GM23248 (cell line): ENCODE data around the gene PROK1. TPM values are rescaled to one million over a fixed set of nuclear protein-coding genes. Genes with fewer than 3 reads are reported as not detected.

ENCODE experiments used
- DNase-seq: peaks from one replicate; pipeline ENCODE4 v3.0.0-alpha.2; 2015
- H2AFZ ChIP-seq: fragments of 200-600 bp; sonication (generic); 2 replicates; pipeline ENCODE4 v1.6.1; 2016; ENCODE audit warnings: antibody characterized with exemption
- H3F3A ChIP-seq: fragments of 200-600 bp; sonication (generic); 2 replicates; pipeline ENCODE4 v1.6.1; 2016; ENCODE audit warnings: mild to moderate bottlenecking, antibody characterized with exemption, mixed run types; ENCODE audit not compliant: insufficient read depth
- H3K27ac ChIP-seq: fragments of 200-600 bp; sonication (generic); 2 replicates; pipeline ENCODE4 v1.5.1; 2016; ENCODE audit warnings: mild to moderate bottlenecking
- H3K27me3 ChIP-seq: fragments of 200-600 bp; sonication (generic); replicated peaks from 2 replicates; pipeline ENCODE4 v1.6.1; 2016; ENCODE audit warnings: mild to moderate bottlenecking; ENCODE audit not compliant: insufficient read depth
- H3K36me3 ChIP-seq: fragments of 200-600 bp; sonication (generic); 2 replicates; pipeline ENCODE4 v1.6.1; 2016; ENCODE audit warnings: low read depth, mild to moderate bottlenecking
- H3K4me1 ChIP-seq: fragments of 200-600 bp; sonication (generic); 2 replicates; pipeline ENCODE4 v1.6.1; 2016; ENCODE audit warnings: mild to moderate bottlenecking; ENCODE audit not compliant: insufficient read depth
- H3K4me2 ChIP-seq: fragments of 200-600 bp; sonication (generic); one replicate; pipeline ENCODE4 v1.6.1; 2016; ENCODE audit warnings: mild to moderate bottlenecking; ENCODE audit not compliant: unreplicated experiment
- H3K4me3 ChIP-seq: fragments of 200-600 bp; sonication (generic); 2 replicates; pipeline ENCODE4 v1.5.1; 2016; ENCODE audit warnings: mild to moderate bottlenecking
- H3K79me2 ChIP-seq: fragments of 200-600 bp; sonication (generic); 2 replicates; pipeline ENCODE4 v1.6.1; 2016; ENCODE audit warnings: mild to moderate bottlenecking; ENCODE audit not compliant: insufficient read depth
- H3K9ac ChIP-seq: fragments of 200-600 bp; sonication (generic); 2 replicates; pipeline ENCODE4 v1.6.1; 2016; ENCODE audit warnings: mild to moderate bottlenecking
- H3K9me2 ChIP-seq: fragments of 200-600 bp; sonication (generic); 2 replicates; pipeline ENCODE4 v1.6.1; 2016; ENCODE audit warnings: mixed run types, mild to moderate bottlenecking, moderate library complexity; ENCODE audit not compliant: insufficient read depth
- H3K9me3 ChIP-seq: fragments of 200-600 bp; sonication (generic); one replicate; pipeline ENCODE4 v1.6.1; 2017; ENCODE audit warnings: low read depth
- H4K20me1 ChIP-seq: fragments of 200-600 bp; sonication (generic); 2 replicates; pipeline ENCODE4 v1.6.0; 2016; ENCODE audit not compliant: insufficient read depth
- EZH2 ChIP-seq: fragments of 200-600 bp; sonication (generic); IDR thresholded peaks from 2 replicates; pipeline ENCODE4 v1.6.1; 2018; ENCODE audit warnings: antibody characterized with exemption, mild to moderate bottlenecking; ENCODE audit not compliant: insufficient read depth, poor library complexity, severe bottlenecking
- EZH2phosphoT487 ChIP-seq: fragments of 200-600 bp; sonication (generic); IDR thresholded peaks from 2 replicates; pipeline ENCODE4 v1.6.1; 2018; ENCODE audit warnings: antibody characterized with exemption, moderate library complexity, mild to moderate bottlenecking, low read depth; ENCODE audit not compliant: insufficient read depth
- WGBS, 2 experiments: methylation state at CpG; one replicate each; pipeline ENCODE4 v1.1.6; 2015 to 2017; ENCODE audit warnings: low lambda C conversion rate in 2 of 2, low coverage in 1 of 2; ENCODE audit errors: missing lambda C conversion rate in 2 of 2; 5-methylcytosine and 5-hydroxymethylcytosine counted together
- in situ Hi-C: fragments of 300-500 bp; cut with MboI; formaldehyde crosslinking; loops from 2 replicates; pipeline ENCODE4 v1.15.0; 2020
- polyA plus RNA-seq: library from polyadenylated mRNA; unstranded; fragments of >200 nt; fragmentation: Nextera tagmentation; extraction: Ambion mirVana; gene quantifications from 2 replicates; pipeline ENCODE4 v1.2.1, GENCODE V29; 2016
- total RNA-seq: library from RNA; depleted of rRNA; stranded (reverse); fragments of >200 nt; shearing (Covaris generic); gene quantifications from 2 replicates; pipeline ENCODE4 v1.2.3, GENCODE V29; 2014

The PROK1 gene
- total and polyA plus RNA-seq, 2 experiments from 2014 or later = not detected

DNA sequence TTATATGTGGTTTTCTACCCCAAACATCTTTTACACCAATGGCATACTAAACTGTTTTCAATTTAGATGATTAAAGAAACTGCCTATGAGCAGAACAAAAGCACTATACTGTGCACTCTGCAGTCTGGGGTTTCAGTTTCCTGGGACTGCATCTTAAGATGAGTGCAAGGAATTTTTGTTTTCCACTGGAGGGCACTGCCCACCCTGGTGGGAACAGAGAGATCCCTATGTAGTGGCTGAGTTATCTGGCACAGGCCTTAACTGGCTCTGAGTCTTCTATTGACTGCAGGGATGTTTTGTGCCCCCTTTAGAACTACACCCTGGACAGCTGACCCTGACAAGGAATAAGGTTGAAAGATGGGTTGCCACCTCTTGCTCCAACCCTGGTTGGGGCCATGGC, 12.0 kb downstream of the PROK1 start:
- H3K4me3 ChIP-seq = no peak overlapping the region
- no peak overlapping the region for H3K9ac ChIP-seq
- H3K9me3 ChIP-seq = no peaks in the 10 kb centered on the region
- H2AFZ ChIP-seq = no peak overlapping the region
- H4K20me1 ChIP-seq = no peaks in the 10 kb centered on the region
- no peaks in the 10 kb centered on the region for H3K79me2 ChIP-seq
- no peaks in the 10 kb centered on the region for H3K9me2 ChIP-seq
- peaks cover 16% of the 10 kb centered on the region for H3K4me1 ChIP-seq
- DNase-seq = peak; percentile 22
- in situ Hi-C loops = loop anchor here (5.0 kb wide), 1 partner anchor 136 kb away; no protein-coding TSS in a partner anchor
- H3K36me3 ChIP-seq = no peaks in the 10 kb centered on the region
- H3F3A ChIP-seq = peaks cover 5% of the 10 kb centered on the region
- H3K27me3 ChIP-seq = no peaks in the 10 kb centered on the region
- no peak overlapping the region for H3K4me2 ChIP-seq
- TF ChIP-seq EZH2 = no peak
- TF ChIP-seq EZH2phosphoT487 = no peak
- H3K27ac ChIP-seq = no peak overlapping the region

DNA sequence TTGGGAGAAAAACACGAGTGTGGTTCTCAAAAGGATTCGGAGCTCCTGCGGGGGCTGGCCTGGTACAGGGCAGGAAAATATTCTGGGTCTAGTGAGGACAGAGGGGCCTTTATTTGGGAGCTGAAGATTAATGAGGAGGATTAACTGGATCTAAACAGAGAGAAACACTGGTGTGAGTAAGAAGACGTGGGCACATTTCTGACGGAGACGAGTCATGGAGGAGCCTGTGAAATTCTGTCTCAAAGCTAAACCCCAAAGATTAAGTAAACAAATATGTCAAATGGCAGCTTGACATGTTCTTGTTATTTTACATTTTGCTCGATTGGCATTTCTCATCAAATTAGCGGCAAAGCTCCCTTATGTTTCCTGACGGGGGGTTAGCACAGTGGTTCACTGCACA, 12.8 kb downstream of the PROK1 start:
- Histone ChIP-seq H3K27me3 (no peaks in the 10 kb centered on the region), H3K9ac (no peak overlapping the region), H3K36me3 (no peaks in the 10 kb centered on the region), H4K20me1 (no peaks in the 10 kb centered on the region), H3K4me3 (no peak overlapping the region), H3K4me2 (peak overlapping the region; percentile 0), H3F3A (peaks cover 5% of the 10 kb centered on the region), H3K9me2 (no peaks in the 10 kb centered on the region), H2AFZ (no peak overlapping the region), H3K27ac (no peak overlapping the region), H3K79me2 (no peaks in the 10 kb centered on the region), H3K9me3 (no peaks in the 10 kb centered on the region), H3K4me1 (peaks cover 16% of the 10 kb centered on the region)
- in situ Hi-C loops = loop anchor here (5.0 kb wide), 1 partner anchor 136 kb away; no protein-coding TSS in a partner anchor
- DNase-seq = peak; percentile 66
- WGBS, 2 experiments = 52 to 53% methylated on average over 9 of the region's 9 CpGs
- no peak for TF ChIP-seq EZH2
- TF ChIP-seq EZH2phosphoT487 = no peak

DNA sequence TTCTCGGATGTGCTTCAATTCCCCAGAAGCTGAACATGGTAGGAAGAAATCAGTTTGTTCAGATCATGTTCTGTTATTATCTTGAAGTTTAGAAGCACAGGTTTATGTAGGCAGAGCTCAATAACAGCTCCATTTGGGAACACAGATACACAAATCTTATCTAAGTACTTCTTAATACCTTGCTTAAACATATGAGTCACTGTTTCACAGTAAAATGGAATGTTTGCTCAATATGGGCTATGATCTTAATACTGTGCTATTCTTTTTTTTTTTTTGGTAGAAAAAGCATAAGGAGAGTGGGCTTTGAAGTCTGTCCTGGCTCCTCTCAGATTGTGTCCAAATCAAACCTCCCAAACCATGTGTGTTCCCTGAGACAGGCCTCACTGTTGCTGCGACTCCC, 13.4 kb downstream of the PROK1 start:
- no peaks in the 10 kb centered on the region for H3K9me3 ChIP-seq
- H3K36me3 ChIP-seq = no peaks in the 10 kb centered on the region
- H2AFZ ChIP-seq = no peak overlapping the region
- no peak overlapping the region for H3K4me3 ChIP-seq
- DNase-seq = peak; percentile 65
- H3F3A ChIP-seq = peaks cover 5% of the 10 kb centered on the region
- peaks cover 16% of the 10 kb centered on the region for H3K4me1 ChIP-seq
- no peaks in the 10 kb centered on the region for H3K9me2 ChIP-seq
- no peak overlapping the region for H3K4me2 ChIP-seq
- TF ChIP-seq EZH2phosphoT487 = no peak
- in situ Hi-C loops = loop anchor here (5.0 kb wide), 1 partner anchor 137 kb away; no protein-coding TSS in a partner anchor
- no peaks in the 10 kb centered on the region for H3K27me3 ChIP-seq
- H3K79me2 ChIP-seq = no peaks in the 10 kb centered on the region
- no peak overlapping the region for H3K9ac ChIP-seq
- 90 to 92% methylated on average over 2 of the region's 2 CpGs for WGBS, 2 experiments
- no peaks in the 10 kb centered on the region for H4K20me1 ChIP-seq
- no peak overlapping the region for H3K27ac ChIP-seq

DNA sequence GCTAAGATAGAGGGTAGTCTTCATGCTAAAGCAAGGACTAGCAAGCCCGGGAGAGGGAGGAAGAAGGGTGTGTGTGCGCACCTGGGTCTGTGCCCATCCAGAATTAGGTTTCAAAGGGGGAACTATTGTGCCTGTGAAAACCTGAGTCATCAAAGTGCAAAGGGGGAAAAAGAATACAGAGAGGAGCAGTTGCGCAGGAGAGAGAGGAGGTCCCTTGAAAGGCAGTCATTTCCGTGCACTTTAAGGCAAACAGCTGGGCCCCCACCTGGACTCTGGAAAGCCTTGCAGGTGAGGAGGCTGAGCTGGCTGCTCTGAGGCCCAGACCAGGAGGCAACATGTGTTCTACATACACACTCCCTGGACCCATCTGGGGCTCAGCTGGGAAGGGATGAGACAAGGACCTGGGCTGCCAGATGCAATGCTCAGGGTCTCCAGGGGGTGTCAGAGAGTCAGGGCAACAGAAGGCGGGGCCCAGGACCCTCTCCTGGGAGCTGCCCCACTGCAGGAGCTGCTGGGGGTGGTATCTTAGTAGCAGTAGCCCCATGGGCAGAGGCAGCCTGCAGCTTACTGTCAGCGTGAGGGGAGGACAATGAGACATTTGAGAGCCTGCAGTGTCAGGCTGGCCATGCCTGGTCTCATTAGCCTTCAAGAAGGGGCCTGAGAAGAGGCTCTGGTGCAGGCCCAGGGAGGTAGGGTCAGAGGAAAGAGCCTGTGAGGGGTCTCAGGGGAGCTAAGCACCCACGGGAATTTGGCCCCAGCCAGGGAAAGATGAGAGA, 14.3 kb downstream of the PROK1 start:
- no peaks in the 10 kb centered on the region for H3K36me3 ChIP-seq
- no peaks in the 10 kb centered on the region for H3K79me2 ChIP-seq
- no peak overlapping the region for H3K27ac ChIP-seq
- H3K4me2 ChIP-seq = no peak overlapping the region
- TF ChIP-seq EZH2phosphoT487 (no peak), EZH2 (no peak)
- no peak overlapping the region for H3K9ac ChIP-seq
- 74 to 80% methylated on average over 7 of the region's 7 CpGs for WGBS, 2 experiments
- no peaks in the 10 kb centered on the region for H3K9me2 ChIP-seq
- H3F3A ChIP-seq = peaks cover 5% of the 10 kb centered on the region
- no peak overlapping the region for H2AFZ ChIP-seq
- no peaks in the 10 kb centered on the region for H3K27me3 ChIP-seq
- in situ Hi-C loops = no loop called here
- no peaks in the 10 kb centered on the region for H3K9me3 ChIP-seq
- H4K20me1 ChIP-seq = no peaks in the 10 kb centered on the region
- peaks cover 16% of the 10 kb centered on the region for H3K4me1 ChIP-seq
- H3K4me3 ChIP-seq = no peak overlapping the region
- DNase-seq = no peak
